Measurements from ENCODE around the gene JARID2.

- TF ChIP-seq CTCF (IDR thresholded peaks at IDR 0.05) (no peak), POLR2A (IDR thresholded peaks at IDR 0.05) (no peak), POLR2AphosphoS5 (IDR thresholded peaks at IDR 0.05) (no peak), EP300 (IDR thresholded peaks at IDR 0.05) (no peak)
Measured at GRCh38 chr6:15385521-15385920, 139.7 kb downstream of the JARID2 start.

Data from suprapubic skin (tissue), 4 donors.